Upper lobe of right lung (tissue), 1 donor: ENCODE results near the gene PPIF. TPM values are rescaled to one million over a fixed set of nuclear protein-coding genes. Genes with fewer than 3 reads are reported as not detected.

Source experiments
- ATAC-seq: fragments of 200-7000 bp; cut with Tn5 transposase; one replicate; pipeline ENCODE4 v1.9.1; 2020; ENCODE audit warnings: mild to moderate bottlenecking, moderate library complexity
- DNase-seq: peaks from one replicate; pipeline ENCODE4 v3.0.0-alpha.2; 2020
- H3K27ac ChIP-seq: fragments of 200-600 bp; one replicate; pipeline ENCODE4 v1.8.0; 2022
- H3K27me3 ChIP-seq: fragments of 200-600 bp; one replicate; pipeline ENCODE4 v1.8.0; 2022; ENCODE audit warnings: mild to moderate bottlenecking
- H3K36me3 ChIP-seq: fragments of 200-600 bp; one replicate; pipeline ENCODE4 v1.8.0; 2022
- H3K4me1 ChIP-seq: fragments of 200-600 bp; one replicate; pipeline ENCODE4 v1.8.0; 2022
- H3K4me3 ChIP-seq: fragments of 200-600 bp; one replicate; pipeline ENCODE4 v1.8.0; 2022; ENCODE audit warnings: mild to moderate bottlenecking
- H3K9me3 ChIP-seq: fragments of 200-600 bp; one replicate; pipeline ENCODE4 v1.8.0; 2022
- intact Hi-C: fragments of 100-400 bp; cut with DNase I; formaldehyde crosslinking; loops from one replicate; pipeline ENCODE4 v1.11.0; 2022
- total RNA-seq: library from RNA; stranded (reverse); fragmentation: NEBNext Ultra II Directional; extraction: Animal tissue kit (Norgen Biotek cat#: 25700); gene quantifications from one replicate; pipeline ENCODE4 v1.2.1, GENCODE V29; 2021
- TF ChIP-seq, protein P1 (sequence below): fragments of 200-600 bp; IDR thresholded peaks from one replicate; pipeline ENCODE4 v1.8.0; 2022; ENCODE audit warnings: antibody characterized with exemption
- donor health status: DM: no; HTN: yes; CAD: no; lungs with severe emphysema.

The PPIF gene
- total RNA-seq, 1 donor from 2014 or later = 30.7 TPM

DNA sequence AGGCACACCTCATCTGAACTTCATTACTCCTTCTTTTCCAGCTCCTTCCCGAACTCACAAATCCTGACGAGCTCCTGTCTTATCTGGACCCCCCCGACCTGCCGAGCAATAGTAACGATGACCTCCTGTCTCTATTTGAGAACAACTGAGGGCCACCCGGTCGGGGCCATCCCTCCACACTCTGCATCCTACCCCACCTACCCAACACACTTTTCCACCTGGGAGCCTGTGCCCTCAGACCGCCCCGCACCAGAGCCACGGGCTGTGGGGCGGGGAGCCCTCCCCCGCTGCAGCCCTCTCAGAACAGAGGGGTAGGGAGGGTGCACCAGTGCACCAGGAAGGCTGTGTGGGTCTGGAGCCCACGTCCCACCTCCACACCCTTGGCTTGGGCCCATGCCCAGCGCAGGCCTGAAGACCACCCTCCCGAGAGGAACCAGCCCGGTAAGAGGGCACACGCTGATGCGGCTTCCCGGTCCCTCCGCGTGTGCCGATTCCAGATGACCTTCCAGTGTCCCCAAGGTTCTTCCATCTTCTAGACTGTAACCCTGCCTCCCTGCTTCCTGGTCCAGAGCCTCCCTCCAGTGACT is 34.6 kb upstream of the PPIF start:
- no peaks in the 10 kb centered on the region for H3K27me3 ChIP-seq
- DNase-seq = no peak
- H3K9me3 ChIP-seq = no peaks in the 10 kb centered on the region
- H3K27ac ChIP-seq = no peak overlapping the region
- H3K4me1 ChIP-seq = peaks cover 12% of the 10 kb centered on the region
- TF ChIP-seq, protein P1, sequence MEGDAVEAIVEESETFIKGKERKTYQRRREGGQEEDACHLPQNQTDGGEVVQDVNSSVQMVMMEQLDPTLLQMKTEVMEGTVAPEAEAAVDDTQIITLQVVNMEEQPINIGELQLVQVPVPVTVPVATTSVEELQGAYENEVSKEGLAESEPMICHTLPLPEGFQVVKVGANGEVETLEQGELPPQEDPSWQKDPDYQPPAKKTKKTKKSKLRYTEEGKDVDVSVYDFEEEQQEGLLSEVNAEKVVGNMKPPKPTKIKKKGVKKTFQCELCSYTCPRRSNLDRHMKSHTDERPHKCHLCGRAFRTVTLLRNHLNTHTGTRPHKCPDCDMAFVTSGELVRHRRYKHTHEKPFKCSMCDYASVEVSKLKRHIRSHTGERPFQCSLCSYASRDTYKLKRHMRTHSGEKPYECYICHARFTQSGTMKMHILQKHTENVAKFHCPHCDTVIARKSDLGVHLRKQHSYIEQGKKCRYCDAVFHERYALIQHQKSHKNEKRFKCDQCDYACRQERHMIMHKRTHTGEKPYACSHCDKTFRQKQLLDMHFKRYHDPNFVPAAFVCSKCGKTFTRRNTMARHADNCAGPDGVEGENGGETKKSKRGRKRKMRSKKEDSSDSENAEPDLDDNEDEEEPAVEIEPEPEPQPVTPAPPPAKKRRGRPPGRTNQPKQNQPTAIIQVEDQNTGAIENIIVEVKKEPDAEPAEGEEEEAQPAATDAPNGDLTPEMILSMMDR = no peak
- no peak overlapping the region for H3K4me3 ChIP-seq
- ATAC-seq = no peak
- intact Hi-C loops = no loop called here
- H3K36me3 ChIP-seq = peaks cover 70% of the 10 kb centered on the region

DNA sequence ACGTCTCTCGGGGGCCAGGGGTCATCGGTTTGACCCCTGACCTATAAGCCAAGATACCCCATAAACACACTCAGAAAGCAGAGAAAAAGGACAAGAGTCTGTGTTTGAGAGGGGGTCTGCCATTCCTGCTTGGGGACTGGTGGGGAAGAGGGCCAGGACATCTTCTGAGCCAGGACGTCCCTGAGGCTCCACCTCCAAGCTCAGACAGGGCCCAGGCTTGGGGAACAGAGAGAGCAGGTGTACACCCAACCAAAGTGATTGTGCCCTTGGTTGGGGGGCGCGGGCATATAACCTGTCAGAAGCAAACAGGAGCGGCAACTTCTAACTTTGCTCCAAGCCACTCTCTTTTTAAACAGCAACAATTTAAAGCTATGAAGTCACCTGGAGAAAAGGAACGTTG is 33.9 kb upstream of the PPIF start:
- TF ChIP-seq, protein P1 = no peak
- Histone ChIP-seq H3K27me3 (no peaks in the 10 kb centered on the region), H3K4me3 (no peak overlapping the region), H3K4me1 (peaks cover 16% of the 10 kb centered on the region), H3K36me3 (peaks cover 64% of the 10 kb centered on the region), H3K9me3 (no peaks in the 10 kb centered on the region), H3K27ac (no peak overlapping the region)
- intact Hi-C loops = no loop called here
- ATAC-seq (no peak), DNase-seq (no peak)

DNA sequence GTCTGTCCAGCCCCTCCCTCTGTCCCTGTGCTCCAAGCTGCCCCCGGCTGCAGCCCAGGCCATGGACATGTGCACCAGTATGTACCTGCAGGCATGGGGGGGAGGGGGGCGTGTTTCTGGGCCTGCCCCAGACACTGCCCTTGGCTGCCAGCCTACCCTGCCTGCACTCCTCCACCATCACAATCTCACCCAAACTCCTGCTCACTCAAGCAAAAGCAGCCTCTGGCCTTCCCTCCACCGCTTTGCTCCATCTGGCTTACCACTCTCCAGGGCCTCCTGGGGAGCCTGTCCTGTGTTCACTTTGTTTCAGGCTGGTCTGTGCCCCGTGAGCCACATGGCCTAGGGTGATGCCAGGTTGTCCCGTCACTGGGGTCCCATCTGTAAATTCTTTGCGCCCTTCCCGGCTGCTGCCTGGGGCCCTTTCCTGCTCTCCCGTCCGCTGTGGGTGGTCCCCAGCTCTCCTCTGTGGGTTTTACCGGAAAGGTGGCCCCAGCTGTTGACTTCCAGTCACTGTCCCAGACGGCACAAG is 33.3 kb upstream of the PPIF start:
- Histone ChIP-seq H3K27ac (no peak overlapping the region), H3K4me3 (no peak overlapping the region), H3K36me3 (peaks cover 57% of the 10 kb centered on the region), H3K27me3 (no peaks in the 10 kb centered on the region), H3K4me1 (peaks cover 16% of the 10 kb centered on the region), H3K9me3 (no peaks in the 10 kb centered on the region)
- TF ChIP-seq, protein P1 = no peak
- ATAC-seq (no peak), DNase-seq (no peak)
- intact Hi-C loops = no loop called here

DNA sequence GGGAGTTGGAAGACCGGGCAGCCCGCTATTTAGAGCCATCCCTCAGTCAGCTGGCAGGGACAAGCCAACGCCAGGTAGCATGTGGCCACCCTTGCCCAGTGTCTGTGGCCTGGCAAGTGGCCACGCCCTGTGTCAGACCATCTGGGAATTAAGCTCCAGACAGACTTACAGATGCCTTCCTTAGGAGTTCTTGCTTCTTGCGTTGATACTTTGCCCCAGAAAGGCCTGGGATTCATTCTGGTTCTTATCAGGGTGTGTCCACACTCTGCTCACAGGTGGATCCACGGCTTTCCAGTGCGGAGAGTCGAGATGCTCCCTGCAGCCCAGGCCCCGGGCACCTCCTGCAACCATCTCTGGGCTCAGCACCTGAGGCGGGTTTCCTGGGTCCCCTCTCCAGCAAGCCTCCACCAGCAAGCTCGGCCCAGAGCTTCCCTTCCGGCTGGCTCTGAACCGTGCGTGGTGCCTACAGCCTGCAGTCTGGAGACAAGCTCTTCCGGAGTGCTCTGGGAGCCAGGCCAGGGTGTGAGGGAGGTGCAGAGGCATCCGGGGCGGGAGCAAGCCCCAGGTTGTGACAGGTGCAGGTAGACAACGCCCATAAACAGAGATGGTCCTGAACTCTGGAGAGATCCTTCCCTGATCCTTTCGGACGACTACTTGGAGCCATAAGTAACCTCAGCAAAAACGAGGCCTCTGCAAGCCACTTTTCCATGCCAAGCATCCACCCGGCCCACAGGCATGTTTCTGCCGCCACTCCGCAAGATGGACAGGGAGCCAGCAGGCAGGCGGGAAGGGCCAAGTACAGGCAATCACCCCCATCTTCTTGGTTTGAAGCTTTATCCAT is 32.3 kb upstream of the PPIF start:
- Histone ChIP-seq H3K27me3 (no peaks in the 10 kb centered on the region), H3K4me3 (no peak overlapping the region), H3K9me3 (no peaks in the 10 kb centered on the region), H3K27ac (no peak overlapping the region), H3K36me3 (peaks cover 47% of the 10 kb centered on the region), H3K4me1 (peaks cover 16% of the 10 kb centered on the region)
- TF ChIP-seq, protein P1 = no peak
- intact Hi-C loops = no loop called here
- ATAC-seq (no peak), DNase-seq (no peak)

DNA sequence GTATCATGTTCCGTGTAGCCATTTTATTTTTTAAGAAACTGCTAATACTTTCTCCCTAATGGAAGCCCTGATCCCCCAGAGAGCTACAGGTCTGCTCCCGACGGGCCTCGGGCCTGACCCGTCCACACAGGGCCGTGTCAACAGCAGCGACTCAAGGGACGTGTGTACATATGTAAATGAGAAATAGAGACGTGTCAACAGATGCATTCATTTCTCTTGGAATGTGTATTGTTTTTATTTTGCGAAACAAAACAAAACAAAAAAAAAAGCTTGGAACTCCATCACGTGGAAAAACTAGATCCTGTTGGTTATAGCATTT is 31.7 kb upstream of the PPIF start:
- intact Hi-C loops = no loop called here
- Histone ChIP-seq H3K9me3 (no peaks in the 10 kb centered on the region), H3K4me1 (peaks cover 16% of the 10 kb centered on the region), H3K27me3 (no peaks in the 10 kb centered on the region), H3K4me3 (no peak overlapping the region), H3K36me3 (peaks cover 41% of the 10 kb centered on the region), H3K27ac (no peak overlapping the region)
- TF ChIP-seq, protein P1 = no peak
- ATAC-seq = no peak
- DNase-seq = no peak
